ENCODE measurements around the gene RPS6KA2. TPM values are rescaled to one million over a fixed set of nuclear protein-coding genes. Genes with fewer than 3 reads are reported as not detected.
A peak's percentile ranks its signal among the peaks of the same experiment; 100 is the strongest.

RPS6KA2 gene
- total RNA-seq, 4 donors from 2014 or later, result 11.8 to 66.0 (median 19.2) TPM

- DNase-seq, result peak; percentile 28
- TF ChIP-seq POLR2A (IDR thresholded peaks at IDR 0.05) (no peak), CTCF (IDR thresholded peaks at IDR 0.05) (no peak)
- intact Hi-C loops (cut with DNase I), result no loop called here
- WGBS, 2 donors, result 38 to 43% methylated on average over 6 to 15 of the region's 15 CpGs
- H3K9me3 ChIP-seq, result no peaks in the 10 kb centered on the region
- peaks cover 0 to 17% (median 0%) of the 10 kb centered on the region in 3 donors for H3K4me1 ChIP-seq
- H3K4me3 ChIP-seq, result no peak overlapping the region
- no peaks in the 10 kb centered on the region for H3K27me3 ChIP-seq
- peak overlapping the region; percentile 19 to 69 (median 44) for H3K27ac ChIP-seq
- peaks cover 0 to 51% (median 0%) of the 10 kb centered on the region in 3 donors for H3K36me3 ChIP-seq
Measured at GRCh38 chr6:166488076-166488685, 138.9 kb downstream of the RPS6KA2 start.

GRCh38 chr6:166487148-166487547, 139.9 kb downstream of the RPS6KA2 start:
- H3K9me3 ChIP-seq, result no peaks in the 10 kb centered on the region
- TF ChIP-seq CTCF (IDR thresholded peaks at IDR 0.05) (no peak), POLR2A (IDR thresholded peaks at IDR 0.05) (no peak)
- H3K27me3 ChIP-seq, result no peaks in the 10 kb centered on the region
- intact Hi-C loops (cut with DNase I), result no loop called here
- H3K27ac ChIP-seq, result no peak overlapping the region
- H3K4me1 ChIP-seq, result peaks cover 0 to 17% (median 0%) of the 10 kb centered on the region in 3 donors
- no peak for DNase-seq
- H3K4me3 ChIP-seq, result no peak overlapping the region
- 94 to 97% methylated on average over 11 of the region's 11 CpGs for WGBS, 2 donors
- peaks cover 0 to 62% (median 0%) of the 10 kb centered on the region in 3 donors for H3K36me3 ChIP-seq

- Histone ChIP-seq H3K27me3 (no peaks in the 10 kb centered on the region), H3K4me1 (peaks cover 0 to 17% (median 0%) of the 10 kb centered on the region in 3 donors), H3K36me3 (peaks cover 0 to 68% (median 0%) of the 10 kb centered on the region in 3 donors), H3K4me3 (no peak overlapping the region), H3K9me3 (no peaks in the 10 kb centered on the region), H3K27ac (no peak overlapping the region)
- intact Hi-C loops (cut with DNase I), result no loop called here
- no peak for TF ChIP-seq POLR2A (IDR thresholded peaks at IDR 0.05)
- TF ChIP-seq CTCF (IDR thresholded peaks at IDR 0.05), result no peak
- DNase-seq, result no peak
- WGBS, 2 donors, result 83% methylated on average over 4 of the region's 9 CpGs; no CpG with 5 or more reads in 1 of the 2 donors
Measured at GRCh38 chr6:166486536-166486880, 140.5 kb downstream of the RPS6KA2 start.

GRCh38 chr6:166485651-166486535, 141.2 kb downstream of the RPS6KA2 start:
- Histone ChIP-seq H3K4me1 (peaks cover 0 to 17% (median 0%) of the 10 kb centered on the region in 3 donors), H3K4me3 (no peak overlapping the region), H3K27ac (no peak overlapping the region), H3K36me3 (peaks cover 0 to 72% (median 0%) of the 10 kb centered on the region in 3 donors), H3K27me3 (no peaks in the 10 kb centered on the region), H3K9me3 (no peaks in the 10 kb centered on the region)
- no peak for TF ChIP-seq CTCF (IDR thresholded peaks at IDR 0.05)
- no peak for TF ChIP-seq POLR2A (IDR thresholded peaks at IDR 0.05)
- WGBS, 2 donors, result 94 to 97% methylated on average over 6 to 8 of the region's 20 CpGs
- intact Hi-C loops (cut with DNase I), result no loop called here
- no peak for DNase-seq

- TF ChIP-seq CTCF (IDR thresholded peaks at IDR 0.05) (no peak), POLR2A (IDR thresholded peaks at IDR 0.05) (no peak)
- DNase-seq, result no peak
- Histone ChIP-seq H3K9me3 (no peaks in the 10 kb centered on the region), H3K27ac (no peak overlapping the region), H3K4me1 (peaks cover 0 to 17% (median 0%) of the 10 kb centered on the region in 3 donors), H3K36me3 (peaks cover 0 to 65% (median 0%) of the 10 kb centered on the region in 3 donors), H3K4me3 (no peak overlapping the region), H3K27me3 (no peaks in the 10 kb centered on the region)
- 73 to 80% methylated on average over 6 to 10 of the region's 10 CpGs for WGBS, 2 donors
- intact Hi-C loops (cut with DNase I), result no loop called here
Measured at GRCh38 chr6:166484863-166485262, 142.2 kb downstream of the RPS6KA2 start.
